ENCODE results near the gene UHRF1. TPM values are rescaled to one million over a fixed set of nuclear protein-coding genes. Genes with fewer than 3 reads are reported as not detected.
A peak's percentile ranks its signal among the peaks of the same experiment; 100 is the strongest.

Gene UHRF1
- total RNA-seq, 6 experiments from 2014 or later = 0.17 to 3.8 (median 0.82) TPM

DNA sequence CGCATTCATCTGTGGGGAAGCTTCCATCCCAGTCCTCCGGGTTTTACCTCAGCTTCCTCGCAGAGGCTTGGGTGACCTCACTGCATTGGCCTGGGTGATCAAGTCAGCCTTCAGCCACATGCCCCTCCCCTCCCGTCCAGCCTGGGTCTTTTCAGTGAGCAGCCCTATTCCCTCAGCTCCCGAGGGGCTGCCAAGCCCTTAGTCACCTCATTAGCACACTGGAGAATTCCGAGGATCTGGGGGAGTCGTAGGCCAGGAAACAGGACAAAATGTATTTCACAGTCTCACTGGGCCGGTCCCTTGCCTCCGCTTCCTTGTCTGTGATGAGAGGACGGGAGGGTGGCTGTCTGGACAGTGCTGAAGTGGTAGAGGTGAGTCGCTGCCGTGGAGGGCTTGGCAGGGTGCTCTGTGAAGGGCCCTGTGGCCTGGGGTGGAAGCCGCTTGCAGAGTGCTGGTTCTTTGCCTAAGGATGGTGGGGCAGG, 79.5 kb downstream of the UHRF1 start:
- no peaks in the 10 kb centered on the region for H3K27me3 ChIP-seq
- DNase-seq = no peak
- H3K36me3 ChIP-seq = no peaks in the 10 kb centered on the region
- 64% methylated on average over 3 of the region's 13 CpGs for WGBS (ENCODE audit: insufficient coverage, low coverage, low lambda C conversion rate, missing lambda C conversion rate)
- ATAC-seq = peak in 1 of 4 donors; percentile 28
- H3K4me3 ChIP-seq = no peak overlapping the region
- H3K9me3 ChIP-seq = no peaks in the 10 kb centered on the region
- no peak overlapping the region for H3K27ac ChIP-seq
- TF ChIP-seq, protein P1, sequence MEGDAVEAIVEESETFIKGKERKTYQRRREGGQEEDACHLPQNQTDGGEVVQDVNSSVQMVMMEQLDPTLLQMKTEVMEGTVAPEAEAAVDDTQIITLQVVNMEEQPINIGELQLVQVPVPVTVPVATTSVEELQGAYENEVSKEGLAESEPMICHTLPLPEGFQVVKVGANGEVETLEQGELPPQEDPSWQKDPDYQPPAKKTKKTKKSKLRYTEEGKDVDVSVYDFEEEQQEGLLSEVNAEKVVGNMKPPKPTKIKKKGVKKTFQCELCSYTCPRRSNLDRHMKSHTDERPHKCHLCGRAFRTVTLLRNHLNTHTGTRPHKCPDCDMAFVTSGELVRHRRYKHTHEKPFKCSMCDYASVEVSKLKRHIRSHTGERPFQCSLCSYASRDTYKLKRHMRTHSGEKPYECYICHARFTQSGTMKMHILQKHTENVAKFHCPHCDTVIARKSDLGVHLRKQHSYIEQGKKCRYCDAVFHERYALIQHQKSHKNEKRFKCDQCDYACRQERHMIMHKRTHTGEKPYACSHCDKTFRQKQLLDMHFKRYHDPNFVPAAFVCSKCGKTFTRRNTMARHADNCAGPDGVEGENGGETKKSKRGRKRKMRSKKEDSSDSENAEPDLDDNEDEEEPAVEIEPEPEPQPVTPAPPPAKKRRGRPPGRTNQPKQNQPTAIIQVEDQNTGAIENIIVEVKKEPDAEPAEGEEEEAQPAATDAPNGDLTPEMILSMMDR (IDR thresholded peaks at IDR 0.05) = no peak
- TF ChIP-seq POLR2A (IDR thresholded peaks at IDR 0.05) = no peak
- intact Hi-C loops (cut with DNase I) = no loop called here
- H3K4me1 ChIP-seq = peaks cover 0 to 30% (median 2%) of the 10 kb centered on the region in 4 donors

DNA sequence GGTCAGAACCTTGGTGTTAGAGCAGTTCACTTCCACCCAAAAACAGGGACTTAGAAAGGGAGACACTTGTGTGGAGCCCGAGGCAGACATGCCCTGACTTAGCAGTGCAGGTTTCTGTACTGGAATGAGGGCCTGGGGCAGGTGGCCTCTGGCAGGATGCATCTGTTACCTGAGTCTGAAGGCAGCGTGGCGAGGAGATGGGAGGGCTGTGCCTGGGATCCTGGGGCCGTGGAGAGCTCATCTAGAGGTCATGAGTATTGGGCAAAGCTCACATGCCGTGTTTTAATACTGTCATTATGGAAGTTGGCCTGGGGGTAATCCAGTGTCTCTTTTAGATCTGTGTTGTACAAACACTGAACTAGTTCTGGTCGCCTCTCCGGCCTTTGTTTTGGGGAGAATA, 81.0 kb downstream of the UHRF1 start:
- intact Hi-C loops (cut with DNase I) = no loop called here
- no peak for DNase-seq
- peaks cover 0 to 30% (median 2%) of the 10 kb centered on the region in 4 donors for H3K4me1 ChIP-seq
- 50% methylated on average over 1 of the region's 7 CpGs for WGBS (ENCODE audit: insufficient coverage, low coverage, low lambda C conversion rate, missing lambda C conversion rate)
- TF ChIP-seq POLR2A (IDR thresholded peaks at IDR 0.05) = no peak
- TF ChIP-seq, protein P1 (IDR thresholded peaks at IDR 0.05) = no peak
- no peaks in the 10 kb centered on the region for H3K27me3 ChIP-seq
- H3K27ac ChIP-seq = no peak overlapping the region
- ATAC-seq = peak in 3 of 4 donors; percentile 11 to 34 (median 18)
- H3K9me3 ChIP-seq = no peaks in the 10 kb centered on the region
- no peak overlapping the region for H3K4me3 ChIP-seq
- H3K36me3 ChIP-seq = no peaks in the 10 kb centered on the region

DNA sequence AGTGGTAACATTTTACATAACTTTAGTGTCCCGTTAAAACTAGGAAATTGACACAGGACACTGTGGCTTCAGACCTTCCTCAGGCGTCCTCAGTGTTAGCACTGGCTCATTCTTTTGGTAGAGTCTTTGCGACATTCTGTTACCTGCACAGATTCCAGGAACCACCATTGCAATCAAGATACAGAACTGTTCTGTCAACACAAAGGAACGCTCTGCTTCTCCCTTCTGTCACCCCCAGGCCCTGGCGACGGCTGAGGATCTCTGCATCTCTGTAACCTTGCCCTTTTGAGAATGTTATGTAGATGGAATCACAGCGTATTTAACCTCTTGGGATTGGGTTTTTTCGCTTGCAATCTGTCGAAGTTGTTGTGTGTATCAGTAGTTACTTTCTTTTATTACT, 82.2 kb downstream of the UHRF1 start:
- WGBS (ENCODE audit: insufficient coverage, low coverage, low lambda C conversion rate, missing lambda C conversion rate) = 42% methylated on average over 7 of the region's 9 CpGs
- Histone ChIP-seq H3K4me1 (peaks cover 0 to 30% (median 2%) of the 10 kb centered on the region in 4 donors), H3K27ac (peak overlapping the region in 2 of 3 donors; percentile 20 to 35), H3K9me3 (no peaks in the 10 kb centered on the region), H3K4me3 (no peak overlapping the region), H3K27me3 (no peaks in the 10 kb centered on the region), H3K36me3 (peaks cover 0 to 3% (median 0%) of the 10 kb centered on the region in 4 donors)
- ATAC-seq = peak; percentile 69 to 85 (median 72)
- no peak for DNase-seq
- TF ChIP-seq, protein P1 (IDR thresholded peaks at IDR 0.05) = no peak
- TF ChIP-seq POLR2A (IDR thresholded peaks at IDR 0.05) = no peak
- intact Hi-C loops (cut with DNase I) = no loop called here

DNA sequence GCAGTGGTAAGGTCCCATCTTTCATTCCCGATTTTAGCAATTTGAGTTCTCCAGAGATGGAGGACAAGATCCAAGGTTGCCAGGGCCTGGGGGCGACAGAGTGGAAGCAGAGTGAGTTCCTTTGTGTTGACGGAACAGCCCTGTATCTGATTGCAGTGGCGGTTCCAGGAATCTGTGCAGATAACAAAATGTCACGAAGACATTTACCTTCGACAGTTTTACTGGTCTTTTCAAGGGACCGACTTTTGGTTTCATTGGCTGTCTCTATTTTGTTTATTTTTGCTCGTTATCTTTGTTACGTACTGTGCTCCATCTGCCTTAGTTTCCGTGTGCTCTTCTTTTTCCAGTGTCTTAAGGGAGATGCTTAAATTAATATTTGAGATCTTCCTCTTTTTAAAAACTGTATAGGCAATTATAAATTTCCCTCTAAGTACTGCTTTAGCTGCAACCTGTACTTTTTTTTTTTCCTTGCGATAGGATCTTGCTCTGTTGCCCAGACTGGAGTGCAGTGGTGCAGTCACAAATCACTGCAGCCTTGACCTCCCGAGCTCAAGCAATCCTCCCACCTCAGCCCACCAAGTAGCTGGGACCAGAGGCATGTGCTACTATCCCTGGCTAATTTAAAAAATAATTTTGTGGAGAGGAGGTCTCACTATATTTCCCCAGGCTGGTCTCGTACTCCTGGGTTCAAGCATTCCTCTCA, 82.8 kb downstream of the UHRF1 start:
- WGBS (ENCODE audit: insufficient coverage, low coverage, low lambda C conversion rate, missing lambda C conversion rate) = 59% methylated on average over 12 of the region's 13 CpGs
- TF ChIP-seq, protein P1 (IDR thresholded peaks at IDR 0.05) = no peak
- TF ChIP-seq POLR2A (IDR thresholded peaks at IDR 0.05) = no peak
- Histone ChIP-seq H3K36me3 (peaks cover 0 to 3% (median 0%) of the 10 kb centered on the region in 4 donors), H3K9me3 (no peaks in the 10 kb centered on the region), H3K27ac (peak overlapping the region in 2 of 3 donors; percentile 20 to 35), H3K4me1 (peaks cover 0 to 30% (median 2%) of the 10 kb centered on the region in 4 donors), H3K27me3 (no peaks in the 10 kb centered on the region), H3K4me3 (no peak overlapping the region)
- intact Hi-C loops (cut with DNase I) = no loop called here
- ATAC-seq = peak; percentile 34 to 67 (median 48)
- no peak for DNase-seq
